GM21360 (cell line): ENCODE measurements around the gene RPS6KB1.
"Not testable (repeated sequence)": the region's sequence is repeated elsewhere in the genome, so short reads cannot be mapped to it uniquely, and the experiment has no call there.

Experiments used
- ATAC-seq: cut with Tn5 transposase; IDR thresholded peaks from one replicate; pipeline ENCODE4 v1.9.1; 2021; ENCODE audit warnings: mild to moderate bottlenecking, moderate library complexity; ENCODE audit not compliant: unreplicated experiment

RPS6KB1 gene

GRCh38 chr17:59933317-59933716 lies 40.4 kb downstream of the RPS6KB1 start:
- ATAC-seq = not testable (repeated sequence)

GRCh38 chr17:59940697-59941096 lies 47.8 kb downstream of the RPS6KB1 start:
- not testable (repeated sequence) for ATAC-seq

- ATAC-seq = no peak
These were observed 48.2 kb downstream of the RPS6KB1 start for GRCh38 chr17:59941131-59941530.

GRCh38 chr17:59946433-59946832 lies 53.5 kb downstream of the RPS6KB1 start:
- ATAC-seq = not testable (repeated sequence)

GRCh38 chr17:59947310-59947709 lies 54.4 kb downstream of the RPS6KB1 start:
- ATAC-seq = not testable (repeated sequence)

GRCh38 chr17:59950049-59950448 lies 57.1 kb downstream of the RPS6KB1 start:
- no peak for ATAC-seq

- ATAC-seq = no peak
These were observed 61.9 kb downstream of the RPS6KB1 start for GRCh38 chr17:59954856-59955255.

GRCh38 chr17:59959574-59959973 lies 66.7 kb downstream of the RPS6KB1 start:
- not testable (repeated sequence) for ATAC-seq

- ATAC-seq = no peak
These were observed 69.9 kb downstream of the RPS6KB1 start for GRCh38 chr17:59962739-59963318.

- ATAC-seq = peak; percentile 42
These were observed 71.0 kb downstream of the RPS6KB1 start for GRCh38 chr17:59963738-59964481.

GRCh38 chr17:59964482-59965328 lies 71.8 kb downstream of the RPS6KB1 start, which contains the start of gene RNFT1:
Gene RNFT1, minus strand, starts transcription at chr17:59964740. Its CDS starts 77 bp downstream, at chr17:59964663.
- ATAC-seq = peak; percentile 68

GRCh38 chr17:59971771-59972170 lies 78.8 kb downstream of the RPS6KB1 start:
- ATAC-seq = not testable (repeated sequence)

- no peak for ATAC-seq
These were observed 79.9 kb downstream of the RPS6KB1 start for GRCh38 chr17:59972778-59973177.

- not testable (repeated sequence) for ATAC-seq
These were observed 80.6 kb downstream of the RPS6KB1 start for GRCh38 chr17:59973483-59973882.

GRCh38 chr17:59975166-59975565 lies 82.2 kb downstream of the RPS6KB1 start:
- not testable (repeated sequence) for ATAC-seq

GRCh38 chr17:59996608-59997007 lies 103.7 kb downstream of the RPS6KB1 start:
- ATAC-seq = not testable (repeated sequence)
